NOMO-1 treated with dmso at 0.1 percent for 144 hours (cell line): ENCODE results near the gene DGCR8.
A peak's percentile ranks its signal among the peaks of the same experiment; 100 is the strongest.

Source experiments
- DNase-seq: peaks from one replicate; lab custom pipeline; 2025; ENCODE audit not compliant: unreplicated experiment; lab: John Stamatoyannopoulos, UW

The DGCR8 gene

GRCh38 chr22:20123366-20124082, 43.5 kb downstream of the DGCR8 start:
- DNase-seq, result no peak

GRCh38 chr22:20124083-20124787, 44.2 kb downstream of the DGCR8 start:
- no peak for DNase-seq

GRCh38 chr22:20125201-20126174, 45.4 kb downstream of the DGCR8 start:
- DNase-seq, result no peak

- DNase-seq, result no peak
Observed at GRCh38 chr22:20126284-20127029, 46.4 kb downstream of the DGCR8 start.

GRCh38 chr22:20127318-20127868, 47.4 kb downstream of the DGCR8 start:
- DNase-seq, result no peak

GRCh38 chr22:20127869-20128618, 48.0 kb downstream of the DGCR8 start:
- DNase-seq, result no peak

GRCh38 chr22:20128619-20128901, 48.5 kb downstream of the DGCR8 start:
- no peak for DNase-seq

GRCh38 chr22:20128902-20129746, 49.1 kb downstream of the DGCR8 start:
- DNase-seq, result no peak

- DNase-seq, result no peak
Observed at GRCh38 chr22:20129747-20130014, 49.6 kb downstream of the DGCR8 start.

- DNase-seq, result no peak
Observed at GRCh38 chr22:20130319-20130718, 50.3 kb downstream of the DGCR8 start.

- DNase-seq, result peak; percentile 30
Observed at GRCh38 chr22:20130731-20131596, 50.9 kb downstream of the DGCR8 start.

GRCh38 chr22:20131597-20131858, 51.5 kb downstream of the DGCR8 start, which contains the start of gene ZDHHC8:
Gene ZDHHC8 (plus strand): TSS chr22:20131804. CDS start chr22:20131948, 144 bp downstream.
- no peak for DNase-seq

- DNase-seq, result no peak
Observed at GRCh38 chr22:20131859-20132685, 52.0 kb downstream of the DGCR8 start.

- no peak for DNase-seq
Observed at GRCh38 chr22:20132686-20133246, 52.7 kb downstream of the DGCR8 start.

GRCh38 chr22:20133930-20134549, 54.0 kb downstream of the DGCR8 start:
- no peak for DNase-seq

- DNase-seq, result no peak
Observed at GRCh38 chr22:20135265-20135664, 55.2 kb downstream of the DGCR8 start.
